T-cell (primary cell): Measurements from ENCODE around the gene SAC3D1. TPM values are rescaled to one million over a fixed set of nuclear protein-coding genes. Genes with fewer than 3 reads are reported as not detected.

ENCODE experiments used
- ATAC-seq, 4 experiments: fragments of 200-7000 bp in 3 of 4; fragments of 150-1000 bp in 1 of 4; cut with Tn5 transposase; replicated peaks in 1 of 4; 1 replicate in 3 of 4; 2 replicates in 1 of 4; pipeline ENCODE4 v1.10.0; 2021; ENCODE audit warnings: moderate library complexity in 3 of 4, mild to moderate bottlenecking in 2 of 4, moderate number of reproducible peaks in 1 of 4
- CTCF ChIA-PET, 2 donors: fragments of 300-600 bp; sonication (Branson Sonifier 250); formaldehyde crosslinking; loops; one replicate each; lab custom pipeline; 2022; ENCODE audit warnings: antibody characterized with exemption in 2 of 2; lab: Charles Lee
- POLR2A ChIA-PET, 2 donors: fragments of 300-600 bp; sonication (Branson Sonifier 250); formaldehyde crosslinking; loops; one replicate each; lab custom pipeline; 2022; ENCODE audit warnings: antibody characterized with exemption in 2 of 2; lab: Charles Lee
- DNase-seq, 35 experiments: peaks; one replicate each; pipeline versions ENCODE4 v3.0.0 to v3.0.0-alpha.2; 2013 to 2023
- H3K27ac ChIP-seq: one replicate; pipeline ENCODE4 v1.5.1; 2013; ENCODE audit warnings: low read length
- H3K27me3 ChIP-seq, 2 experiments: replicated peaks in 1 of 2; 1 replicate in 1 of 2; 2 replicates in 1 of 2; pipeline versions ENCODE4 v1.6.1 to v1.7.0; 2013; ENCODE audit warnings: low read length in 1 of 2, mixed read lengths in 1 of 2; ENCODE audit not compliant: control insufficient read depth in 2 of 2, insufficient read depth in 2 of 2; ENCODE audit errors: extremely low read depth in 1 of 2
- H3K36me3 ChIP-seq, 2 donors: 1 replicate in 1 of 2; 2 replicates in 1 of 2; pipeline versions ENCODE4 v1.6.1 to v1.7.0; 2013; ENCODE audit warnings: low read length in 1 of 2; ENCODE audit not compliant: control insufficient read depth in 2 of 2, insufficient read depth in 1 of 2; ENCODE audit errors: extremely low read depth in 1 of 2
- H3K4me1 ChIP-seq, 2 experiments: 1 replicate in 1 of 2; 2 replicates in 1 of 2; pipeline versions ENCODE4 v1.6.1 to v1.7.0; 2013; ENCODE audit warnings: low read length in 2 of 2, mixed read lengths in 1 of 2; ENCODE audit not compliant: insufficient read depth in 2 of 2, control insufficient read depth in 1 of 2; ENCODE audit errors: extremely low read depth in 1 of 2
- H3K4me3 ChIP-seq, 2 donors: 1 replicate in 1 of 2; 2 replicates in 1 of 2; pipeline versions ENCODE4 v1.5.1 to v1.7.0; 2013; ENCODE audit warnings: mild to moderate bottlenecking in 2 of 2, low read length in 1 of 2, moderate library complexity in 1 of 2; ENCODE audit not compliant: control insufficient read depth in 1 of 2; ENCODE audit errors: extremely low read depth in 1 of 2
- H3K9me3 ChIP-seq: 2 replicates; pipeline ENCODE4 v1.7.0; 2013
- H3K27ac Mint-ChIP-seq, 2 donors: one replicate each; pipeline ENCODE4 v1.8.0; 2020 to 2021; ENCODE audit warnings: mild to moderate bottlenecking in 2 of 2, mixed read lengths in 2 of 2
- H3K27me3 Mint-ChIP-seq, 2 donors: one replicate each; pipeline ENCODE4 v1.8.0; 2021 to 2022; ENCODE audit warnings: mixed read lengths in 2 of 2
- H3K36me3 Mint-ChIP-seq: one replicate; pipeline ENCODE4 v1.8.0; 2021; ENCODE audit warnings: mixed read lengths
- H3K4me1 Mint-ChIP-seq, 3 donors: one replicate each; pipeline ENCODE4 v1.8.0; 2020 to 2022; ENCODE audit warnings: mixed read lengths in 3 of 3, mild to moderate bottlenecking in 1 of 3
- H3K4me3 Mint-ChIP-seq, 3 donors: one replicate each; pipeline ENCODE4 v1.8.0; 2020 to 2022; ENCODE audit warnings: mild to moderate bottlenecking in 3 of 3, mixed read lengths in 3 of 3, moderate library complexity in 3 of 3
- H3K9me3 Mint-ChIP-seq, 3 donors: one replicate each; pipeline ENCODE4 v1.8.0; 2020 to 2022; ENCODE audit warnings: mixed read lengths in 3 of 3
- WGBS: methylation state at CpG from one replicate; pipeline ENCODE4 v1.1.5; 2013; ENCODE audit warnings: missing lambda C conversion rate; ENCODE audit not compliant: insufficient coverage; 5-methylcytosine and 5-hydroxymethylcytosine counted together
- total RNA-seq, 35 experiments: library from RNA in 6 of 35; stranded (reverse) in 6 of 35; fragments of 120-200 nt in 1 of 35; gene quantifications; one replicate each; pipeline versions ENCODE4 v1.2.1 to v1.2.4 and lab custom pipeline; 2013 to 2026

Gene SAC3D1
- total RNA-seq, 5 donors from 2014 or later (not counting 1 experiment from before 2014, with no cell fraction given), result 3.1 to 16.9 (median 14.5) TPM

GRCh38 chr11:65066315-65066714, 25.3 kb downstream of the SAC3D1 start:
- no peak overlapping the region for H3K27ac ChIP-seq
- Mint-ChIP-seq H3K9me3 (no peaks in the 10 kb centered on the region), H3K36me3 (no peaks in the 10 kb centered on the region), H3K27me3 (no peaks in the 10 kb centered on the region), H3K4me3 (no peak overlapping the region), H3K4me1 (no peaks in the 10 kb centered on the region), H3K27ac (no peak overlapping the region)
- H3K4me1 ChIP-seq, result no peaks in the 10 kb centered on the region
- DNase-seq (no peak), ATAC-seq (no peak)
- H3K27me3 ChIP-seq, result peaks cover 0 to 13% of the 10 kb centered on the region in 2 experiments
- ChIA-PET CTCF (no interaction called here), POLR2A (no interaction called here)
- H3K36me3 ChIP-seq, result no peaks in the 10 kb centered on the region
- WGBS, result 78% methylated on average over 11 of the region's 11 CpGs
- no peaks in the 10 kb centered on the region for H3K9me3 ChIP-seq
- no peak overlapping the region for H3K4me3 ChIP-seq

GRCh38 chr11:65066805-65067291, 25.8 kb downstream of the SAC3D1 start:
- no peak overlapping the region for H3K27ac ChIP-seq
- Mint-ChIP-seq H3K9me3 (no peaks in the 10 kb centered on the region), H3K4me3 (no peak overlapping the region), H3K36me3 (no peaks in the 10 kb centered on the region), H3K4me1 (no peaks in the 10 kb centered on the region), H3K27me3 (no peaks in the 10 kb centered on the region), H3K27ac (no peak overlapping the region)
- H3K27me3 ChIP-seq, result peaks cover 0 to 13% of the 10 kb centered on the region in 2 experiments
- 92% methylated on average over 4 of the region's 4 CpGs for WGBS
- ChIA-PET POLR2A (no interaction called here), CTCF (no interaction called here)
- no peak for DNase-seq
- ATAC-seq, result no peak
- H3K9me3 ChIP-seq, result no peaks in the 10 kb centered on the region
- no peaks in the 10 kb centered on the region for H3K36me3 ChIP-seq
- no peak overlapping the region for H3K4me3 ChIP-seq
- no peaks in the 10 kb centered on the region for H3K4me1 ChIP-seq

- no peak for DNase-seq
- Histone ChIP-seq H3K4me3 (no peak overlapping the region), H3K36me3 (no peaks in the 10 kb centered on the region), H3K9me3 (no peaks in the 10 kb centered on the region), H3K4me1 (no peaks in the 10 kb centered on the region), H3K27me3 (peaks cover 0 to 10% of the 10 kb centered on the region in 2 experiments), H3K27ac (no peak overlapping the region)
- 84% methylated on average over 8 of the region's 10 CpGs for WGBS
- POLR2A ChIA-PET, result no interaction called here
- no peaks in the 10 kb centered on the region for H3K27me3 Mint-ChIP-seq
- no peaks in the 10 kb centered on the region for H3K9me3 Mint-ChIP-seq
- no peak overlapping the region for H3K4me3 Mint-ChIP-seq
- H3K36me3 Mint-ChIP-seq, result no peaks in the 10 kb centered on the region
- H3K27ac Mint-ChIP-seq, result no peak overlapping the region
- ATAC-seq, result no peak
- CTCF ChIA-PET, result no interaction called here
- H3K4me1 Mint-ChIP-seq, result no peaks in the 10 kb centered on the region
These were observed 26.4 kb downstream of the SAC3D1 start for GRCh38 chr11:65067446-65067845.

- Histone ChIP-seq H3K4me1 (no peaks in the 10 kb centered on the region), H3K36me3 (no peaks in the 10 kb centered on the region), H3K4me3 (no peak overlapping the region), H3K9me3 (no peaks in the 10 kb centered on the region), H3K27me3 (peaks cover 0 to 5% of the 10 kb centered on the region in 2 experiments), H3K27ac (no peak overlapping the region)
- Mint-ChIP-seq H3K4me1 (no peaks in the 10 kb centered on the region), H3K4me3 (no peak overlapping the region), H3K9me3 (no peaks in the 10 kb centered on the region), H3K27ac (no peak overlapping the region), H3K36me3 (no peaks in the 10 kb centered on the region), H3K27me3 (no peaks in the 10 kb centered on the region)
- 41% methylated on average over 4 of the region's 9 CpGs for WGBS
- ATAC-seq (no peak), DNase-seq (no peak)
- ChIA-PET CTCF (interaction anchor here in 1 of 2 donors (0.6 kb wide), 1 partner anchor 459 kb away, joined by 3 read pairs; no protein-coding TSS in a partner anchor), POLR2A (interaction anchor here in 1 of 2 donors (0.6 kb wide), 1 partner anchor 105 kb away, joined by 5 read pairs; no protein-coding TSS in a partner anchor)
These were observed 28.2 kb downstream of the SAC3D1 start for GRCh38 chr11:65069217-65069616.

GRCh38 chr11:65071907-65072630, 31.1 kb downstream of the SAC3D1 start:
- DNase-seq (no peak), ATAC-seq (no peak)
- Histone ChIP-seq H3K9me3 (no peaks in the 10 kb centered on the region), H3K27ac (no peak overlapping the region), H3K4me1 (no peaks in the 10 kb centered on the region), H3K4me3 (no peak overlapping the region), H3K27me3 (no peaks in the 10 kb centered on the region), H3K36me3 (no peaks in the 10 kb centered on the region)
- H3K9me3 Mint-ChIP-seq, result no peaks in the 10 kb centered on the region
- H3K36me3 Mint-ChIP-seq, result no peaks in the 10 kb centered on the region
- WGBS, result 77% methylated on average over 2 of the region's 4 CpGs
- H3K27ac Mint-ChIP-seq, result no peak overlapping the region
- no peaks in the 10 kb centered on the region for H3K4me1 Mint-ChIP-seq
- no peaks in the 10 kb centered on the region for H3K27me3 Mint-ChIP-seq
- no peak overlapping the region for H3K4me3 Mint-ChIP-seq
- ChIA-PET CTCF (interaction anchor here in 1 of 2 donors (0.7 kb wide), 1 partner anchor 52 kb away, joined by 4 read pairs; no protein-coding TSS in a partner anchor), POLR2A (no interaction called here)

GRCh38 chr11:65072631-65072966, 31.6 kb downstream of the SAC3D1 start:
- Mint-ChIP-seq H3K4me3 (no peak overlapping the region), H3K4me1 (no peaks in the 10 kb centered on the region), H3K27me3 (no peaks in the 10 kb centered on the region), H3K27ac (no peak overlapping the region), H3K9me3 (no peaks in the 10 kb centered on the region), H3K36me3 (no peaks in the 10 kb centered on the region)
- ATAC-seq (no peak), DNase-seq (no peak)
- WGBS, result 80% methylated on average over 1 of the region's 1 CpG
- no peak overlapping the region for H3K4me3 ChIP-seq
- H3K36me3 ChIP-seq, result no peaks in the 10 kb centered on the region
- ChIA-PET CTCF (interaction anchor here in 1 of 2 donors (0.7 kb wide), 1 partner anchor 52 kb away, joined by 4 read pairs; no protein-coding TSS in a partner anchor), POLR2A (no interaction called here)
- H3K4me1 ChIP-seq, result no peaks in the 10 kb centered on the region
- no peak overlapping the region for H3K27ac ChIP-seq
- H3K27me3 ChIP-seq, result no peaks in the 10 kb centered on the region
- no peaks in the 10 kb centered on the region for H3K9me3 ChIP-seq
